Epithelial cell of proximal tubule (primary cell): ENCODE results near the gene PLA2G2F. TPM values are rescaled to one million over a fixed set of nuclear protein-coding genes. Genes with fewer than 3 reads are reported as not detected.

Source experiments
- DNase-seq: peaks from one replicate; pipeline ENCODE4 v3.0.0-alpha.2; 2011; ENCODE audit warnings: low read depth
- H3K4me3 ChIP-seq: 2 replicates; pipeline ENCODE4 v1.5.1; 2011; ENCODE audit warnings: low read depth, mild to moderate bottlenecking, low read length
- total RNA-seq: library from RNA; depleted of rRNA; stranded (reverse); fragments of >200 nt; gene quantifications from 2 replicates; pipeline ENCODE4 v1.2.3, GENCODE V29; 2015
- TF ChIP-seq, protein P1 (sequence below): conservative IDR thresholded peaks from 2 replicates; pipeline ENCODE4 v1.5.1; 2012; ENCODE audit warnings: low read depth, mild to moderate bottlenecking, low read length

Gene PLA2G2F
- total RNA-seq, 1 donor from 2014 or later = 4.2 TPM

DNA sequence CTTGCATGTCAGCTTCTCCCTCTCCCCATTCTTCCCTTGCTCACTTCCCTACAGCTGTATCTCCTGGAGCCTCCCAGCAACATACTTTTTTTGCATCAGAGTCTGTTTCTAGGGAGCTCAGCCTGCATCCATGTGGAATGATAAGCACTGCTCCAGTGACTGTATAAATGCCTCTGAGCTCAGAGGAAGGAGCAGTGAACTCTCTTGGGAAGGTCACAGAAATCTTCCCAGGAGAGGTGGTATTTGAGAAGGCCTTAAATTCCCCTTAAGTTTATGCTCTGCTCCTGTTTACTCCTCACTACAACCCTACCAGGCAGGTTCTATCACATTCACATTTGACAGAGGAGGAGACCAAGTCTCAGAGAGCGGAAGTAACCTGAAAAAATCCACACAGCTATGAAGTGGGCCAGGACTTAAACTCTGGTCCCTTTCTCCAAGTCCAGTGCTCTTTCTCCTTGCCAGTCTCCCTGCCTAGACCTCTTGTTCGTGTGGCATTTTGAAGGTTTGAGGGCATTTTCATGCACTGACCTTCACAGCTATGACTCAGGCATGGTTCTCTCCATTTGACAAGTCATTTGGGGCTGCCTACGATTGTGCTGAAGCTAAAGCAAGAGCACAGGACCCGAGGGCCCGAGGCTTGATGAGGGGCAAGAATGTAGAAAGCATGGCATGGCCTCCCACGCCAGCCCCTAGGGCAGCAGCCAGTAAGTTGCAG, 41.2 kb downstream of the PLA2G2F start:
- no peak for DNase-seq
- H3K4me3 ChIP-seq = no peak overlapping the region
- TF ChIP-seq, protein P1, sequence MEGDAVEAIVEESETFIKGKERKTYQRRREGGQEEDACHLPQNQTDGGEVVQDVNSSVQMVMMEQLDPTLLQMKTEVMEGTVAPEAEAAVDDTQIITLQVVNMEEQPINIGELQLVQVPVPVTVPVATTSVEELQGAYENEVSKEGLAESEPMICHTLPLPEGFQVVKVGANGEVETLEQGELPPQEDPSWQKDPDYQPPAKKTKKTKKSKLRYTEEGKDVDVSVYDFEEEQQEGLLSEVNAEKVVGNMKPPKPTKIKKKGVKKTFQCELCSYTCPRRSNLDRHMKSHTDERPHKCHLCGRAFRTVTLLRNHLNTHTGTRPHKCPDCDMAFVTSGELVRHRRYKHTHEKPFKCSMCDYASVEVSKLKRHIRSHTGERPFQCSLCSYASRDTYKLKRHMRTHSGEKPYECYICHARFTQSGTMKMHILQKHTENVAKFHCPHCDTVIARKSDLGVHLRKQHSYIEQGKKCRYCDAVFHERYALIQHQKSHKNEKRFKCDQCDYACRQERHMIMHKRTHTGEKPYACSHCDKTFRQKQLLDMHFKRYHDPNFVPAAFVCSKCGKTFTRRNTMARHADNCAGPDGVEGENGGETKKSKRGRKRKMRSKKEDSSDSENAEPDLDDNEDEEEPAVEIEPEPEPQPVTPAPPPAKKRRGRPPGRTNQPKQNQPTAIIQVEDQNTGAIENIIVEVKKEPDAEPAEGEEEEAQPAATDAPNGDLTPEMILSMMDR = no peak

DNA sequence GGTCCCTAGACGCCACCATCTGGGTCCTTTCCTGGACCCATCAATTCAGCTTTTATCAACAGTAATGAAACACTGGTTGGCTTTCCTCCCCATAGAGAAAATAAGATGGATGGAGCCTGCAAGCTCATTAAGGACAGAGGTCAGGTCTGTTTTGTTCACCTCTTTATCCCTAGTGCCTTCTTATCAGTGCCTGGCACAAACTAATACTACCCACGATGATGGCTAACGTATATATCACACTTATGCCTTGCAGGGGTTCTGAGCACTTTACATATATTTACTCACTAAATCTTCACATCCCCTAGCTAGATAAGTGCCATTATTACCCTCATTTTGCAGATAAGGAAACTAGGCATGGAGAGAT, 41.7 kb downstream of the PLA2G2F start:
- DNase-seq = no peak
- H3K4me3 ChIP-seq = no peak overlapping the region
- TF ChIP-seq, protein P1 = no peak

DNA sequence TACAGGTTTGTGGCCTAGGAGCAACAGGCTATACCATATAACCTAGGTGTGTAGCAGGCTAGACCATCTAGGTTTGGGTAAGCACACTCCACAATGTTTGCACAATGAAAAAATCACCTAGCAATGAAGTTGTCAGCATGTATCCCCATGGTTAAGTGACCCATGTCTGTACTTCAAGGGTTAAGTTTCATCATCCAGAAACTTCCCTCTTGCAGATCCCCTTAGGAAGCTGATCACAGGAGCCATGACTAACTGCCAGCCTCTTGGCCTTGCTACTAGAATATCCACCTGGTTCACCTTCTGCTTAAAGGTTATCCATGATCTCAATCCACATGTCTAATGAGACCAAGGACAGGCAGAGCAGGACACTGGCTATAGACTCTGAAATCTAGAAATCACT, 43.3 kb downstream of the PLA2G2F start:
- no peak for DNase-seq
- H3K4me3 ChIP-seq = no peak overlapping the region
- TF ChIP-seq, protein P1 = no peak

- DNase-seq = no peak
- no peak overlapping the region for H3K4me3 ChIP-seq
- TF ChIP-seq, protein P1 = no peak
Measured at GRCh38 chr1:20183035-20183434, 43.9 kb downstream of the PLA2G2F start.

DNA sequence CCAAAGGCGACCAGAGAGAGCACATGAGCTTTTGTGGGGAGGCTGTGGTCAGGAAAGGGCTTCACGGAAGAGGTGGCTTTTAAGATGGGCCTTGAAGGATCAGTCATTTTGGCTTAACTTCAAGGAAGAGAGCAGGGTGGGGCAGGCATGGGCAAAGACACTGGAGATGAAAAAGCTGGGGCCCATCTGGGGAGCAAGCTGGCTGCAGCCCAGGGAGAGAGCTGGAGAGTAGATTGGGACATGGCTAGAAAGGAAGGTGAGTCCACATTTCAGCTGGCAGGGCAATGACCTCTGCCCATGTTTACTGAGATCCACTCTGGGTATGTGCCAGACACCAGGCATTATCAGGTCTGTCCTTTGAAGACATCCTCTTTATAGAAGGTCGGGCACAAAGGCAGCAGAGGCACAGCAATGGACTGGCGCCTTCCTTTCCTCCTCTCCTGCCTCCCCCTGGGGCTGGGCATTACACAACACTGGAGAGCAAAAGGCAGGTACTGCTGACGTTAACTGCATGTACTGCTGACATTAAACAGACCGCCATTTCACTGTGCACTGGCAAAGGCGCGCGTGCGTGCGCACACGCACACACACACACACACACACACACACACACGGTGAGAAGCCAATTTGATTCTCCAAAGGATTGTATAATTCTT, 44.6 kb downstream of the PLA2G2F start:
- no peak for DNase-seq
- TF ChIP-seq, protein P1 = no peak
- H3K4me3 ChIP-seq = no peak overlapping the region

DNA sequence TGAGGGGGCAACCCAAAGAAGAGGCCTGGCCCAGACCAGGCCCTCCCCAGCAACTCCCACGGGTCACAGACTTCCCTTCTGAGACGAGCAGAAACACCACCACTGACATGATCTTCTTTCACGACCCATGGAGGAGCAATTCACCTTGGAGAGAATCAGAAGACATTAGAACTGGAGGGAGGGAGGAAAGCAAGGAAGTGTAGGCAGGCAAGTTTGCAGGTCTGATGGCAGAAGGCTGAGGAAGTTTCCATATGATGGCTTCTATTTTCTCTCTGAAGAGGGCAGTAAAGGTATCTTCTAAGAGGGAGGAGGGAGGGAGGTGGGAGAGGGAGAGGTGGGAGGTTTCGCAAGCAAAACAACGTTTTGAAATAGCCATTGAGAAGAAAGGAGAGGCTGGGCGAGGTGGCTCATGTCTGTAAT, 45.4 kb downstream of the PLA2G2F start:
- DNase-seq = no peak
- H3K4me3 ChIP-seq = no peak overlapping the region
- TF ChIP-seq, protein P1 = peak; percentile 4
